Spleen (tissue), 11 donors: ENCODE results near the gene ZBTB7C. TPM values are rescaled to one million over a fixed set of nuclear protein-coding genes. Genes with fewer than 3 reads are reported as not detected.

Source experiments
- DNase-seq: peaks from one replicate; pipeline ENCODE4 v3.0.0-alpha.2; 2020
- H3K27ac ChIP-seq, 8 donors: fragments of 200-600 bp; sonication (generic) in 7 of 8; 1 replicate in 4 of 8; 2 replicates in 4 of 8; pipeline versions ENCODE4 v1.5.0 to v1.8.0; 2016 to 2021; ENCODE audit warnings: inconsistent platforms in 4 of 8, mild to moderate bottlenecking in 4 of 8, moderate library complexity in 1 of 8
- H3K27me3 ChIP-seq, 7 donors: fragments of 200-600 bp; sonication (generic) in 6 of 7; replicated peaks in 1 of 7; 1 replicate in 4 of 7; 2 replicates in 3 of 7; pipeline versions ENCODE4 v1.5.0 to v1.8.0; 2016 to 2021; ENCODE audit warnings: inconsistent platforms in 3 of 7, mild to moderate bottlenecking in 1 of 7
- H3K36me3 ChIP-seq, 6 donors: fragments of 200-600 bp; sonication (generic) in 5 of 6; 1 replicate in 4 of 6; 2 replicates in 2 of 6; pipeline versions ENCODE4 v1.5.0 to v1.8.0; 2016 to 2021; ENCODE audit warnings: inconsistent platforms in 2 of 6
- H3K4me1 ChIP-seq, 6 donors: fragments of 200-600 bp; sonication (generic) in 5 of 6; 1 replicate in 3 of 6; 2 replicates in 3 of 6; pipeline versions ENCODE4 v1.5.0 to v1.8.0; 2016 to 2021; ENCODE audit warnings: inconsistent platforms in 3 of 6
- H3K4me3 ChIP-seq, 8 donors: fragments of 200-600 bp; sonication (generic) in 7 of 8; 1 replicate in 4 of 8; 2 replicates in 4 of 8; pipeline versions ENCODE4 v1.5.0 to v1.8.0; 2016 to 2021; ENCODE audit warnings: inconsistent platforms in 4 of 8, mild to moderate bottlenecking in 4 of 8, moderate library complexity in 2 of 8
- H3K9me3 ChIP-seq, 8 donors: fragments of 200-600 bp; sonication (generic) in 7 of 8; 1 replicate in 4 of 8; 2 replicates in 4 of 8; pipeline versions ENCODE4 v1.5.0 to v1.8.0; 2016 to 2021; ENCODE audit warnings: inconsistent platforms in 4 of 8
- POLR2A ChIP-seq, 3 donors: fragments of 450-650 bp; IDR thresholded peaks; one replicate each; pipeline ENCODE4 v1.5.1; 2017; ENCODE audit warnings: antibody characterized with exemption in 3 of 3, mild to moderate bottlenecking in 1 of 3
- POLR2AphosphoS5 ChIP-seq, 3 donors: sonication (generic); formaldehyde crosslinking; IDR thresholded peaks; one replicate each; pipeline ENCODE4 v1.5.1; 2017; ENCODE audit warnings: antibody characterized with exemption in 3 of 3
- WGBS, 5 donors: extraction: QIAGEN DNeasy Blood & Tissue Kit in 3 of 5; methylation state at CpG; one replicate each; pipeline versions ENCODE4 v1.1.5 to v1.1.7; 2013 to 2018; 5-methylcytosine and 5-hydroxymethylcytosine counted together
- intact Hi-C: fragments of 100-400 bp; cut with DNase I; formaldehyde crosslinking; loops from one replicate; pipeline ENCODE4 v1.15.0; 2023; ENCODE audit warnings: low total_unique reads
- polyA plus RNA-seq, 3 donors: library from polyadenylated mRNA; stranded (reverse); fragments of 200-250 nt; gene quantifications; one replicate each; pipeline ENCODE4 v1.2.1, GENCODE V29; 2013
- total RNA-seq, 7 donors: library from RNA; depleted of rRNA in 3 of 7; stranded (reverse); fragments of >200 nt in 3 of 7; fragmentation: NEBNext Ultra II Directional in 4 of 7; extraction: Animal tissue kit (Norgen Biotek cat#: 25700) in 4 of 7; gene quantifications; one replicate each; pipeline versions ENCODE4 v1.1.0 to v1.2.1, GENCODE V29; 2016 to 2021
- TF ChIP-seq, protein P1 (sequence below), 11 experiments: fragments of 200-600 bp in 7 of 11; fragments of 450-650 bp in 4 of 11; sonication (generic) in 4 of 11; IDR thresholded peaks in 8 of 11; conservative IDR thresholded peaks in 3 of 11; 1 replicate in 7 of 11; 2 replicates in 4 of 11; pipeline versions ENCODE4 v1.4.0 to v1.8.0; 2016 to 2021; ENCODE audit warnings: antibody characterized with exemption in 11 of 11, inconsistent platforms in 4 of 11, mild to moderate bottlenecking in 1 of 11
- donor health status: healthy with polysubstance abuse.
- donor health status: DM: no; HTN: no; CAD: no; lungs with moderate emphysema.
- donor health status: DM: no; HTN: no; CAD: no.
- donor health status: Bipolar disorder and iron deficiency.
- donor health status: healthy.
- donor health status: DM: no; HTN: no; CAD: no.
- donor health status: DM: yes; HTN: yes; CAD: no.

Gene ZBTB7C
- total and polyA plus RNA-seq, 10 donors: 1.00 to 64.2 (median 18.8) TPM

DNA sequence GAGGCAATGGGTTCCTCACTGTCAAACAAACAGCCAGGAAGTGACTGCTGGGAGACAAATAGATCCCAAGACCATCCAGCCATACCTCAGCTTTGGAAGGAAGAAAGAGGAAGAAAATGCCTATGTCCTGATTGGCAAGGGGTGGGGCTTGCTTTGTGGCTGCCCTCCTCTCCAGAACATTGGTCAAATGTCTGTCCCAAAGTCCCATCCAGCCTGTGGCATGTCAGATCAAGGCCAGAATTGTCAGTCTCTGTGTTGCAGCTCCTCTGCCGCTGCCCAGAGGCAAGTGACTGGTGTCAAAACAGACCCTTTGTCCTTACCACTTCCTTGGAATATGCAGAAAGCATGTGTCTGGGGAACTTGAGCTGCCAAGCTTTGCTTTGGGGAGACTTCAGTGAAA lies 415.8 kb downstream of the ZBTB7C start:
- Histone ChIP-seq H3K9me3 (peaks cover 0 to 16% (median 11%) of the 10 kb centered on the region in 8 donors), H3K4me1 (peaks cover 0 to 4% (median 0%) of the 10 kb centered on the region in 6 donors), H3K36me3 (no peaks in the 10 kb centered on the region), H3K27me3 (peaks cover 0 to 23% (median 0%) of the 10 kb centered on the region in 7 donors), H3K27ac (no peak overlapping the region), H3K4me3 (no peak overlapping the region)
- TF ChIP-seq POLR2A (IDR thresholded peaks at IDR 0.05) (no peak), POLR2AphosphoS5 (IDR thresholded peaks at IDR 0.05) (no peak)
- TF ChIP-seq, protein P1, sequence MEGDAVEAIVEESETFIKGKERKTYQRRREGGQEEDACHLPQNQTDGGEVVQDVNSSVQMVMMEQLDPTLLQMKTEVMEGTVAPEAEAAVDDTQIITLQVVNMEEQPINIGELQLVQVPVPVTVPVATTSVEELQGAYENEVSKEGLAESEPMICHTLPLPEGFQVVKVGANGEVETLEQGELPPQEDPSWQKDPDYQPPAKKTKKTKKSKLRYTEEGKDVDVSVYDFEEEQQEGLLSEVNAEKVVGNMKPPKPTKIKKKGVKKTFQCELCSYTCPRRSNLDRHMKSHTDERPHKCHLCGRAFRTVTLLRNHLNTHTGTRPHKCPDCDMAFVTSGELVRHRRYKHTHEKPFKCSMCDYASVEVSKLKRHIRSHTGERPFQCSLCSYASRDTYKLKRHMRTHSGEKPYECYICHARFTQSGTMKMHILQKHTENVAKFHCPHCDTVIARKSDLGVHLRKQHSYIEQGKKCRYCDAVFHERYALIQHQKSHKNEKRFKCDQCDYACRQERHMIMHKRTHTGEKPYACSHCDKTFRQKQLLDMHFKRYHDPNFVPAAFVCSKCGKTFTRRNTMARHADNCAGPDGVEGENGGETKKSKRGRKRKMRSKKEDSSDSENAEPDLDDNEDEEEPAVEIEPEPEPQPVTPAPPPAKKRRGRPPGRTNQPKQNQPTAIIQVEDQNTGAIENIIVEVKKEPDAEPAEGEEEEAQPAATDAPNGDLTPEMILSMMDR (IDR thresholded peaks at IDR 0.05 in 8 of 11, conservative IDR thresholded peaks at IDR 0.05 in 3 of 11): no peak
- intact Hi-C loops: no loop called here
- 87 to 100% (median 90%) methylated on average over 1 of the region's 1 CpG for WGBS, 5 donors
- DNase-seq: no peak

DNA sequence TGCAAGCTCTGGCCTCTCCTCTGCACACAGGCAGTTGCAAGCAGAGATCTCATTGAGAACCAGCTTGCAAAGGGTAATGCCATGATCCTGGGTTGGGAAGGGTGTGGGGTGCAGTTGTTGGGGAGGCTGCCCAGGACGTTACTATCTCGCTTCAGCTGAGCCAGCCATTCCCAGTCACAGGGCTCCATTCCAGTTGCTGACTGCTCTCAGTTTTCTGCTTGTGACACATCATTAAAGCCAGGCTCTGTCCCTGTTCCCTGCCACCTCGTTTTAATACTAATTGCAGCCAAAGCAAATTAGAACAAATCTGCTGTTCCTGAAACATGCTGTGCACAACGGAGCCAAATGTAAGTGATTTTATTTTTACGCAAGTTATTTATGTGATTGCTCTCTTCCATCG lies 416.2 kb downstream of the ZBTB7C start:
- no peak overlapping the region for H3K4me3 ChIP-seq
- WGBS, 5 donors: 83 to 93% (median 86%) methylated on average over 6 of the region's 6 CpGs
- H3K4me1 ChIP-seq: peaks cover 0 to 4% (median 0%) of the 10 kb centered on the region in 6 donors
- no peak overlapping the region for H3K27ac ChIP-seq
- TF ChIP-seq POLR2AphosphoS5 (IDR thresholded peaks at IDR 0.05) (no peak), POLR2A (IDR thresholded peaks at IDR 0.05) (no peak)
- TF ChIP-seq, protein P1 (IDR thresholded peaks at IDR 0.05 in 8 of 11, conservative IDR thresholded peaks at IDR 0.05 in 3 of 11): no peak
- H3K9me3 ChIP-seq: peaks cover 0 to 16% (median 11%) of the 10 kb centered on the region in 8 donors
- peaks cover 0 to 23% (median 0%) of the 10 kb centered on the region in 7 donors for H3K27me3 ChIP-seq
- DNase-seq: no peak
- intact Hi-C loops: no loop called here
- no peaks in the 10 kb centered on the region for H3K36me3 ChIP-seq

DNA sequence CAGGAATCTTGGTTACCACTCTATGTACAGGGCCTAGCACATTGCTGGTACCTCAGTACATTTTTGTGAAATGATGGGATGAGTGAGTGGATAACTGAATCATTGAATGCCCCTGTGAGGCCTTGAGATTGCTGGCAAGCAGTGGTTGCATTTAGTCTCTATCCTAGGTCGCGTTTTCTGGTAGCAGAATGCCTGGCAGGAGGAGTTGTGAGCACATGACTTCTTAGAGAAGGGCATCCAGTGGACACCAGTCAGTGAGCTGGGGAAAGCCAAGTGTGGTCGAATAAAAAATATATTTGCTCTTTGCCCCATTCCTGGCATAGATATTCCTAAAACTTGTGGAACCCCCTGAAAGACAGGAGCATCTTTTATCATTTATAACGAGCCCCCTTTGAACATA lies 416.9 kb downstream of the ZBTB7C start:
- H3K27ac ChIP-seq: no peak overlapping the region
- TF ChIP-seq POLR2A (IDR thresholded peaks at IDR 0.05) (no peak), POLR2AphosphoS5 (IDR thresholded peaks at IDR 0.05) (no peak)
- TF ChIP-seq, protein P1 (IDR thresholded peaks at IDR 0.05 in 8 of 11, conservative IDR thresholded peaks at IDR 0.05 in 3 of 11): no peak
- DNase-seq: no peak
- 84 to 89% (median 88%) methylated on average over 4 of the region's 4 CpGs for WGBS, 5 donors
- H3K4me3 ChIP-seq: no peak overlapping the region
- peaks cover 0 to 5% (median 1%) of the 10 kb centered on the region in 6 donors for H3K4me1 ChIP-seq
- no peaks in the 10 kb centered on the region for H3K36me3 ChIP-seq
- peaks cover 0 to 12% (median 6%) of the 10 kb centered on the region in 8 donors for H3K9me3 ChIP-seq
- H3K27me3 ChIP-seq: peaks cover 0 to 23% (median 0%) of the 10 kb centered on the region in 7 donors
- intact Hi-C loops: no loop called here

DNA sequence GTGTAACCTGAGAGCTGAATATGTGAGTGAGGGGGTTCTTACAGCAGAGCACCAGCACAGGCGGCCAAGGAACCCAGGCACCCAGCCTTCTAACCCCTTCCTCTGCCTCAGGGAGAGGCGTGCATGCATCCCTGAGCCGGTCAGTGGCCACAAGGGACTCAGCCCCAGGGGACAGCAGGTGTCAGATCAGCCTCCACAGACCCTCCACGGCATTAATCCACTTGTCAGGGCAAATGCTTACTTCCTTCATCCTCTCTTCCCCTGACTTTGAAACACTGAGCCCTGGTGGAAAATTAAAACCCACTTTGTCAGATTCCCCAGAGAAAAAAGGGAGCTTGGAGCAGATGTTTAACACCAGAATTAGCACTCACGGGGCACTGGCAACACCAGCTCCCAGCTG lies 418.2 kb downstream of the ZBTB7C start:
- Histone ChIP-seq H3K9me3 (no peaks in the 10 kb centered on the region), H3K27me3 (peaks cover 0 to 23% (median 0%) of the 10 kb centered on the region in 7 donors), H3K36me3 (no peaks in the 10 kb centered on the region), H3K4me1 (peaks cover 0 to 18% (median 9%) of the 10 kb centered on the region in 6 donors), H3K4me3 (no peak overlapping the region), H3K27ac (no peak overlapping the region)
- WGBS, 5 donors: 69 to 74% (median 72%) methylated on average over 5 of the region's 5 CpGs
- intact Hi-C loops: no loop called here
- TF ChIP-seq POLR2AphosphoS5 (IDR thresholded peaks at IDR 0.05) (no peak), POLR2A (IDR thresholded peaks at IDR 0.05) (no peak)
- TF ChIP-seq, protein P1 (IDR thresholded peaks at IDR 0.05 in 8 of 11, conservative IDR thresholded peaks at IDR 0.05 in 3 of 11): no peak
- DNase-seq: no peak
